HEK293 (cell line): Measurements from ENCODE around the gene NIPAL1.

Experiments used
- YY1 ChIP-seq: fragments of 450-650 bp; formaldehyde crosslinking; IDR thresholded peaks from 2 replicates; pipeline ENCODE4 v1.5.1; 2018; ENCODE audit warnings: missing biosample characterization, missing genetic modification characterization
- ZNF274 ChIP-seq, 2 experiments: fragments of 200-500 bp in 1 of 2; fragments of 450-650 bp in 1 of 2; sonication (Bioruptor generic) in 1 of 2; formaldehyde crosslinking in 1 of 2; IDR thresholded peaks; 2 replicates each; pipeline versions ENCODE4 v1.5.1 to v1.6.1; 2014 to 2016; ENCODE audit warnings: borderline replicate concordance in 1 of 2, inconsistent platforms in 1 of 2, low read length in 1 of 2, missing biosample characterization in 1 of 2, missing genetic modification characterization in 1 of 2
- ZNF394 ChIP-seq: fragments of 450-650 bp; formaldehyde crosslinking; IDR thresholded peaks from 2 replicates; pipeline ENCODE4 v1.5.1; 2016; ENCODE audit warnings: missing biosample characterization, missing genetic modification characterization, mild to moderate bottlenecking, moderate library complexity, borderline replicate concordance
- ZNF704 ChIP-seq: fragments of 450-650 bp; formaldehyde crosslinking; IDR thresholded peaks from 2 replicates; pipeline ENCODE4 v1.5.1; 2016; ENCODE audit warnings: missing biosample characterization, missing genetic modification characterization
- TF ChIP-seq, protein P1 (sequence below): fragments of 450-650 bp; formaldehyde crosslinking; IDR thresholded peaks from 2 replicates; pipeline ENCODE4 v1.5.1; 2017; ENCODE audit warnings: missing biosample characterization, missing genetic modification characterization

- no peak for TF ChIP-seq YY1 (tag by site-specific recombination)
- TF ChIP-seq ZNF704 (tag by site-specific recombination): no peak
- TF ChIP-seq ZNF274 (IDR thresholded peaks at IDR 0.05; ENCODE audit: low read length): no peak
- no peak for TF ChIP-seq ZNF274 (tag by site-specific recombination; IDR thresholded peaks at IDR 0.05; ENCODE audit: borderline replicate concordance)
- no peak for TF ChIP-seq ZNF394 (tag by site-specific recombination)
- TF ChIP-seq, protein P1, sequence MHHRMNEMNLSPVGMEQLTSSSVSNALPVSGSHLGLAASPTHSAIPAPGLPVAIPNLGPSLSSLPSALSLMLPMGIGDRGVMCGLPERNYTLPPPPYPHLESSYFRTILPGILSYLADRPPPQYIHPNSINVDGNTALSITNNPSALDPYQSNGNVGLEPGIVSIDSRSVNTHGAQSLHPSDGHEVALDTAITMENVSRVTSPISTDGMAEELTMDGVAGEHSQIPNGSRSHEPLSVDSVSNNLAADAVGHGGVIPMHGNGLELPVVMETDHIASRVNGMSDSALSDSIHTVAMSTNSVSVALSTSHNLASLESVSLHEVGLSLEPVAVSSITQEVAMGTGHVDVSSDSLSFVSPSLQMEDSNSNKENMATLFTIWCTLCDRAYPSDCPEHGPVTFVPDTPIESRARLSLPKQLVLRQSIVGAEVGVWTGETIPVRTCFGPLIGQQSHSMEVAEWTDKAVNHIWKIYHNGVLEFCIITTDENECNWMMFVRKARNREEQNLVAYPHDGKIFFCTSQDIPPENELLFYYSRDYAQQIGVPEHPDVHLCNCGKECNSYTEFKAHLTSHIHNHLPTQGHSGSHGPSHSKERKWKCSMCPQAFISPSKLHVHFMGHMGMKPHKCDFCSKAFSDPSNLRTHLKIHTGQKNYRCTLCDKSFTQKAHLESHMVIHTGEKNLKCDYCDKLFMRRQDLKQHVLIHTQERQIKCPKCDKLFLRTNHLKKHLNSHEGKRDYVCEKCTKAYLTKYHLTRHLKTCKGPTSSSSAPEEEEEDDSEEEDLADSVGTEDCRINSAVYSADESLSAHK (tag by site-specific recombination): no peak
Measured at GRCh38 chr4:48022192-48022799, 5.7 kb downstream of the NIPAL1 start.
